ENCODE data around the gene SPTBN4.

- no peak for TF ChIP-seq POLR2A (IDR thresholded peaks at IDR 0.05)
- TF ChIP-seq CTCF (IDR thresholded peaks at IDR 0.05) = no peak
Observed at GRCh38 chr19:40521276-40521675, 54.5 kb downstream of the SPTBN4 start.
